OCI-LY1 (cell line): ENCODE measurements around the gene SNX8.

Experiments
- H2AFZ ChIP-seq: fragments of 200-600 bp; sonication (generic), shearing (Covaris generic); 2 replicates; pipeline ENCODE4 v1.6.0; 2014; ENCODE audit warnings: antibody characterized with exemption, mild to moderate bottlenecking, low read length
- H3F3A ChIP-seq: fragments of 200-600 bp; sonication (generic), shearing (Covaris generic); 2 replicates; pipeline ENCODE4 v1.6.0; 2014; ENCODE audit warnings: mild to moderate bottlenecking, antibody characterized with exemption, low read length, moderate library complexity; ENCODE audit not compliant: insufficient read depth
- H3K27ac ChIP-seq: fragments of 200-600 bp; sonication (generic); 2 replicates; pipeline ENCODE4 v1.5.1; 2014; ENCODE audit warnings: low read length, mixed run types, mild to moderate bottlenecking, low read depth; ENCODE audit not compliant: poor library complexity, severe bottlenecking
- H3K27me3 ChIP-seq: fragments of 200-600 bp; sonication (generic); 2 replicates; pipeline ENCODE4 v1.6.0; 2014; ENCODE audit warnings: antibody characterized with exemption, mild to moderate bottlenecking, low read length, moderate library complexity; ENCODE audit not compliant: insufficient read depth
- H3K36me3 ChIP-seq: fragments of 200-600 bp; sonication (generic); 2 replicates; pipeline ENCODE4 v1.6.1; 2014; ENCODE audit warnings: mild to moderate bottlenecking, antibody characterized with exemption, low read length, moderate library complexity, mixed read lengths; ENCODE audit not compliant: insufficient read depth
- H3K4me1 ChIP-seq: fragments of 200-600 bp; sonication (generic); 2 replicates; pipeline ENCODE4 v1.5.1; 2014; ENCODE audit warnings: mild to moderate bottlenecking, low read length, moderate library complexity; ENCODE audit not compliant: insufficient read depth, severe bottlenecking
- H3K4me2 ChIP-seq: fragments of 200-600 bp; sonication (generic), shearing (Covaris generic); 2 replicates; pipeline ENCODE4 v1.6.1; 2014; ENCODE audit warnings: low read length
- H3K4me3 ChIP-seq: fragments of 200-600 bp; sonication (generic); 2 replicates; pipeline ENCODE4 v1.5.1; 2014; ENCODE audit warnings: low read length, low read depth, mild to moderate bottlenecking, mixed read lengths; ENCODE audit not compliant: poor library complexity, severe bottlenecking
- H3K79me2 ChIP-seq: fragments of 200-600 bp; shearing (Covaris generic); 2 replicates; pipeline ENCODE4 v1.6.1; 2016; ENCODE audit warnings: mixed run types, low read length, mixed read lengths; ENCODE audit not compliant: insufficient read depth
- H3K9ac ChIP-seq: fragments of 200-600 bp; sonication (generic), shearing (Covaris generic); 2 replicates; pipeline ENCODE4 v1.6.1; 2014; ENCODE audit warnings: mild to moderate bottlenecking, low read length, mixed read lengths
- H3K9me2 ChIP-seq: fragments of 200-600 bp; sonication (generic), shearing (Covaris generic); 2 replicates; pipeline ENCODE4 v1.6.1; 2014; ENCODE audit warnings: low read depth, mild to moderate bottlenecking, low read length, mixed read lengths
- H3K9me3 ChIP-seq: fragments of 200-600 bp; shearing (Covaris generic); 2 replicates; pipeline ENCODE4 v1.6.1; 2014; ENCODE audit warnings: low read length, mixed read lengths
- H4K20me1 ChIP-seq: fragments of 200-600 bp; sonication (generic), shearing (Covaris generic); 2 replicates; pipeline ENCODE4 v1.6.0; 2016; ENCODE audit warnings: mild to moderate bottlenecking, low read length; ENCODE audit not compliant: insufficient read depth
- EZH2 ChIP-seq: fragments of 200-600 bp; sonication (generic), shearing (Covaris generic); IDR thresholded peaks from 2 replicates; pipeline ENCODE4 v1.8.0; 2017; ENCODE audit warnings: borderline replicate concordance, mixed run types, mild to moderate bottlenecking, antibody characterized with exemption, low read length, moderate library complexity, mixed read lengths
- TF ChIP-seq, protein P1 (sequence below): fragments of 200-600 bp; sonication (generic), shearing (Covaris generic); IDR thresholded peaks from 2 replicates; pipeline ENCODE4 v1.5.1; 2017; ENCODE audit warnings: mild to moderate bottlenecking, antibody characterized with exemption, low read length, moderate library complexity, mixed read lengths

Gene SNX8

GRCh38 chr7:2281541-2281940 is 32.7 kb downstream of the SNX8 start:
- H3K9me2 ChIP-seq = no peaks in the 10 kb centered on the region
- H3K4me3 ChIP-seq = no peak overlapping the region
- H4K20me1 ChIP-seq = no peaks in the 10 kb centered on the region
- no peak overlapping the region for H3K9ac ChIP-seq
- no peaks in the 10 kb centered on the region for H3K79me2 ChIP-seq
- no peaks in the 10 kb centered on the region for H3F3A ChIP-seq
- H3K9me3 ChIP-seq = no peaks in the 10 kb centered on the region
- no peaks in the 10 kb centered on the region for H3K36me3 ChIP-seq
- H3K4me1 ChIP-seq = no peaks in the 10 kb centered on the region
- H3K4me2 ChIP-seq = no peak overlapping the region
- H3K27ac ChIP-seq = no peak overlapping the region
- TF ChIP-seq EZH2 = no peak
- TF ChIP-seq, protein P1, sequence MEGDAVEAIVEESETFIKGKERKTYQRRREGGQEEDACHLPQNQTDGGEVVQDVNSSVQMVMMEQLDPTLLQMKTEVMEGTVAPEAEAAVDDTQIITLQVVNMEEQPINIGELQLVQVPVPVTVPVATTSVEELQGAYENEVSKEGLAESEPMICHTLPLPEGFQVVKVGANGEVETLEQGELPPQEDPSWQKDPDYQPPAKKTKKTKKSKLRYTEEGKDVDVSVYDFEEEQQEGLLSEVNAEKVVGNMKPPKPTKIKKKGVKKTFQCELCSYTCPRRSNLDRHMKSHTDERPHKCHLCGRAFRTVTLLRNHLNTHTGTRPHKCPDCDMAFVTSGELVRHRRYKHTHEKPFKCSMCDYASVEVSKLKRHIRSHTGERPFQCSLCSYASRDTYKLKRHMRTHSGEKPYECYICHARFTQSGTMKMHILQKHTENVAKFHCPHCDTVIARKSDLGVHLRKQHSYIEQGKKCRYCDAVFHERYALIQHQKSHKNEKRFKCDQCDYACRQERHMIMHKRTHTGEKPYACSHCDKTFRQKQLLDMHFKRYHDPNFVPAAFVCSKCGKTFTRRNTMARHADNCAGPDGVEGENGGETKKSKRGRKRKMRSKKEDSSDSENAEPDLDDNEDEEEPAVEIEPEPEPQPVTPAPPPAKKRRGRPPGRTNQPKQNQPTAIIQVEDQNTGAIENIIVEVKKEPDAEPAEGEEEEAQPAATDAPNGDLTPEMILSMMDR = no peak
- no peaks in the 10 kb centered on the region for H3K27me3 ChIP-seq
- no peak overlapping the region for H2AFZ ChIP-seq

- no peak overlapping the region for H3K27ac ChIP-seq
- H3K27me3 ChIP-seq = no peaks in the 10 kb centered on the region
- H3F3A ChIP-seq = no peaks in the 10 kb centered on the region
- no peak overlapping the region for H3K4me3 ChIP-seq
- TF ChIP-seq, protein P1 = no peak
- TF ChIP-seq EZH2 = no peak
- H3K4me2 ChIP-seq = no peak overlapping the region
- H3K9me3 ChIP-seq = no peaks in the 10 kb centered on the region
- H2AFZ ChIP-seq = no peak overlapping the region
- no peak overlapping the region for H3K9ac ChIP-seq
- no peaks in the 10 kb centered on the region for H3K36me3 ChIP-seq
- H3K4me1 ChIP-seq = no peaks in the 10 kb centered on the region
- H4K20me1 ChIP-seq = no peaks in the 10 kb centered on the region
- H3K79me2 ChIP-seq = no peaks in the 10 kb centered on the region
- no peaks in the 10 kb centered on the region for H3K9me2 ChIP-seq
These were observed 33.8 kb downstream of the SNX8 start for GRCh38 chr7:2280424-2280823.

DNA sequence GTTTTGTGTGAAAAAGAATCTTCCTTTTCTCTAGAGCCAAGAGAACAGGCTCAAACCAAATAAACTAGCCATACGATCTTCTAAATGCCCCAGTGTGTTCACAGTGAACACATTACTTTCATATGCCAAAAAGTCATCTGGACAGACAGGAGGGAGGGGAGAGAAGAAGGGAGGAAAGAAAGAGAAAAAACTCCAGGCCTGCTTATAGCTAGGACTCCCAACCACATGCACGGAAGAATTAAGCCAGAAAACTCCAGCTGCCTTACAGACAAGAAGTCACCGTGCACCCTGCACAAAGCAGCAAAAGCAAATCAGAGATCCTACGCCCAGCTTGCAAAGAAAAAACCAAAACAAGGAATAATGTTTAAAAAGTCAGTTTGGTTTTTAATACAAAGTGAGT is 34.3 kb downstream of the SNX8 start:
- Histone ChIP-seq H4K20me1 (no peaks in the 10 kb centered on the region), H3K9ac (no peak overlapping the region), H3K4me3 (no peak overlapping the region), H2AFZ (no peak overlapping the region), H3K27me3 (no peaks in the 10 kb centered on the region), H3F3A (no peaks in the 10 kb centered on the region), H3K9me3 (no peaks in the 10 kb centered on the region), H3K79me2 (no peaks in the 10 kb centered on the region), H3K9me2 (no peaks in the 10 kb centered on the region), H3K36me3 (no peaks in the 10 kb centered on the region), H3K4me1 (no peaks in the 10 kb centered on the region), H3K27ac (no peak overlapping the region), H3K4me2 (no peak overlapping the region)
- TF ChIP-seq, protein P1 = no peak
- no peak for TF ChIP-seq EZH2
